DMS53 treated with DMSO at 0.1 percent for 48 hours (cell line): ENCODE measurements around the gene SH3BP4.

ENCODE experiments used
- DNase-seq: peaks from one replicate; lab custom pipeline; 2025; ENCODE audit not compliant: unreplicated experiment; lab: John Stamatoyannopoulos, UW

SH3BP4 gene

GRCh38 chr2:235080101-235080500, 128.3 kb downstream of the SH3BP4 start:
- no peak for DNase-seq

GRCh38 chr2:235082578-235083338, 130.9 kb downstream of the SH3BP4 start:
- DNase-seq, result no peak

GRCh38 chr2:235083822-235084221, 132.0 kb downstream of the SH3BP4 start:
- DNase-seq, result no peak

GRCh38 chr2:235084424-235084823, 132.6 kb downstream of the SH3BP4 start:
- DNase-seq, result no peak

GRCh38 chr2:235085476-235085875, 133.7 kb downstream of the SH3BP4 start:
- DNase-seq, result no peak

GRCh38 chr2:235086481-235087184, 134.8 kb downstream of the SH3BP4 start:
- DNase-seq, result no peak

GRCh38 chr2:235087832-235088495, 136.1 kb downstream of the SH3BP4 start:
- DNase-seq, result no peak

- DNase-seq, result no peak
Measured at GRCh38 chr2:235088496-235088921, 136.7 kb downstream of the SH3BP4 start.

GRCh38 chr2:235091421-235091820, 139.6 kb downstream of the SH3BP4 start:
- no peak for DNase-seq

GRCh38 chr2:235091983-235092382, 140.2 kb downstream of the SH3BP4 start:
- DNase-seq, result no peak

- no peak for DNase-seq
Measured at GRCh38 chr2:235092433-235093223, 140.8 kb downstream of the SH3BP4 start.

GRCh38 chr2:235094457-235094856, 142.6 kb downstream of the SH3BP4 start:
- DNase-seq, result no peak

- DNase-seq, result no peak
Measured at GRCh38 chr2:235095569-235095968, 143.8 kb downstream of the SH3BP4 start.

- no peak for DNase-seq
Measured at GRCh38 chr2:235096447-235096846, 144.6 kb downstream of the SH3BP4 start.

GRCh38 chr2:235097196-235097595, 145.4 kb downstream of the SH3BP4 start:
- no peak for DNase-seq

- DNase-seq, result peak; percentile 76
Measured at GRCh38 chr2:235098269-235098668, 146.5 kb downstream of the SH3BP4 start.

GRCh38 chr2:235098736-235099494, 147.1 kb downstream of the SH3BP4 start:
- no peak for DNase-seq

GRCh38 chr2:235102896-235103295, 151.1 kb downstream of the SH3BP4 start:
- DNase-seq, result no peak
